Measurements from ENCODE around the gene VOPP1. TPM values are rescaled to one million over a fixed set of nuclear protein-coding genes. Genes with fewer than 3 reads are reported as not detected.

The VOPP1 gene
- total RNA-seq, 4 donors from 2014 or later: 23.7 to 42.1 (median 37.5) TPM

DNA sequence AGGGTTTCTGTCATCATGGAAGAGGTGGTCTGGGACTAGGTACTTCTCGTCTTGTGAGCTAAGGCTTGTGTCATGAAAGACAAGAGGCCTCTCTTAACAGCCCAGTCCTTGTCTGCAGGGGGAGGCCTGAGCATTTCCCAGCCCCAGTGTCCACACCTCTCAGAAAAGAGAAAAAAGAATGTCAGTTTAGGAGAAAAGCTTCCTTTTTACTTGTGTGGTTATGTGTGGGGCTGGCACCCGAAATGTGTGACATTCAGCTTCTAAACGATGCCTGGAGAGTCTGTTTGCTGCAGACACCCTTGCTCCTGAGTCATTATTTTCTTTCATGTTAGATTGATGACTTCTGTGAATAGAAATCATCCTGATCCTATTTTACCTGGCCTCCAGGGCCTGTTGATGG lies 139.8 kb downstream of the VOPP1 start:
- TF ChIP-seq, protein P1, sequence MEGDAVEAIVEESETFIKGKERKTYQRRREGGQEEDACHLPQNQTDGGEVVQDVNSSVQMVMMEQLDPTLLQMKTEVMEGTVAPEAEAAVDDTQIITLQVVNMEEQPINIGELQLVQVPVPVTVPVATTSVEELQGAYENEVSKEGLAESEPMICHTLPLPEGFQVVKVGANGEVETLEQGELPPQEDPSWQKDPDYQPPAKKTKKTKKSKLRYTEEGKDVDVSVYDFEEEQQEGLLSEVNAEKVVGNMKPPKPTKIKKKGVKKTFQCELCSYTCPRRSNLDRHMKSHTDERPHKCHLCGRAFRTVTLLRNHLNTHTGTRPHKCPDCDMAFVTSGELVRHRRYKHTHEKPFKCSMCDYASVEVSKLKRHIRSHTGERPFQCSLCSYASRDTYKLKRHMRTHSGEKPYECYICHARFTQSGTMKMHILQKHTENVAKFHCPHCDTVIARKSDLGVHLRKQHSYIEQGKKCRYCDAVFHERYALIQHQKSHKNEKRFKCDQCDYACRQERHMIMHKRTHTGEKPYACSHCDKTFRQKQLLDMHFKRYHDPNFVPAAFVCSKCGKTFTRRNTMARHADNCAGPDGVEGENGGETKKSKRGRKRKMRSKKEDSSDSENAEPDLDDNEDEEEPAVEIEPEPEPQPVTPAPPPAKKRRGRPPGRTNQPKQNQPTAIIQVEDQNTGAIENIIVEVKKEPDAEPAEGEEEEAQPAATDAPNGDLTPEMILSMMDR (IDR thresholded peaks at IDR 0.05): no peak
- TF ChIP-seq POLR2A (IDR thresholded peaks at IDR 0.05; ENCODE audit: low read depth) (no peak), EP300 (IDR thresholded peaks at IDR 0.05) (no peak), POLR2AphosphoS5 (IDR thresholded peaks at IDR 0.05) (no peak)
- intact Hi-C loops (cut with DNase I): no loop called here
- Histone ChIP-seq H3K4me1 (no peaks in the 10 kb centered on the region), H3K27ac (replicated peaks in 1 of 4) (no peak overlapping the region), H3K36me3 (peaks cover 4 to 37% (median 12%) of the 10 kb centered on the region in 4 donors), H3K4me3 (no peak overlapping the region), H3K27me3 (no peaks in the 10 kb centered on the region), H3K9me3 (no peaks in the 10 kb centered on the region)
- 74% methylated on average over 3 of the region's 3 CpGs for WGBS
- no peak for DNase-seq (ENCODE audit: extremely low spot score)

DNA sequence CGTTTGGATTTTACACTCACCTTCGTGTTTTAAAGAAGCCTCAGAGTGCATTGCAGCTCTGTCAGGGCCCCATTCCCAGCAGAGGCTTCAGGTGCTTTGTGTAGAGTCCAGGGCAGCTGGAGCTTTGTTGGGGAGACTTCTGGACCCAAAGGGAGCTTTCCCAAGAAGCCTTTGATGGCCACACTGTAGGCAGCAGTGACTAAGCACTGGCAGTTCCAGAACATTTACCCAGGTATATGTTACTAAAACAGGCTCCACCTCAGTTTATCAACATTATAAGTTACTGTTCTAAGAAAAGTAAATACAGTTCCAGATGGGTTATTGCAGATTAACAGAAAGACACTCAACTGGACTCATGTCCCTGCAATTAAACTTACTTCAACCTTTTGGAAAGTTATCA lies 140.4 kb downstream of the VOPP1 start:
- Histone ChIP-seq H3K4me3 (no peak overlapping the region), H3K27ac (replicated peaks in 1 of 4) (no peak overlapping the region), H3K9me3 (no peaks in the 10 kb centered on the region), H3K27me3 (no peaks in the 10 kb centered on the region), H3K36me3 (peaks cover 4 to 38% (median 12%) of the 10 kb centered on the region in 4 donors), H3K4me1 (no peaks in the 10 kb centered on the region)
- DNase-seq (ENCODE audit: extremely low spot score): no peak
- WGBS: 40% methylated on average over 2 of the region's 2 CpGs
- intact Hi-C loops (cut with DNase I): no loop called here
- TF ChIP-seq POLR2A (IDR thresholded peaks at IDR 0.05; ENCODE audit: low read depth): no peak
- TF ChIP-seq, protein P1 (IDR thresholded peaks at IDR 0.05): no peak
- no peak for TF ChIP-seq POLR2AphosphoS5 (IDR thresholded peaks at IDR 0.05)
- no peak for TF ChIP-seq EP300 (IDR thresholded peaks at IDR 0.05)

DNA sequence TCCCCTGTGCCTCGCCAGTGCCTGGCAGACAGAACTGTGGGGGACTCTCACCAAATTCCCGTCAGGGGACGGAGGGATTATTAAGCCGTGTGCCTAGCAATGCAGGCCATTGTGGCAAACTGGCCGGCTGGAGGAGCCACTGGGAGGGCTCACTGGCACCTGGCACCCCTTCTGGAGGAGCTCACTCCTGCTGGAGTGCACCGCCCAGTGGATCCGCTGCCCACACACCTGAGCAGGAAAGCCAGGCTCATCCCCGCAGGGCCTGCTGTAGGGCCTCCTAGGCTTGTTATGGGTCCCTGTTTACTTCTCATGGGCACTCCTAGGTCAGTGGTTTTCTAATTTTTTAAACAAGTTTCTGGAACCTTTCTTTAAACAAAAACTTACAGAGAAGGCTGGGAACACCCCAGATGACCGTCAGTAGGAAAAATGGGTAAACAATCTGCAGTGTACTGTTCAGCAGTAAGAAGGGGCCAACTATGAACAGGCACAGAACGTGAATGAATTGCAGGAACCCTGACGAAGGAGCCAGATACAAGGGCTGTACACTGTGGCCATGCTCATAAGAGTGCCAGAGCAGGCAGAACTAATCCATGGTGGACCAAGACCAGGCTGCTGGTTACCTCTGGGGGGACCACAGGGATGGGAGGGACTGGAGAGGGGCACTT lies 142.3 kb downstream of the VOPP1 start:
- Histone ChIP-seq H3K27ac (replicated peaks in 1 of 4) (no peak overlapping the region), H3K36me3 (peaks cover 14 to 57% (median 28%) of the 10 kb centered on the region in 4 donors), H3K27me3 (no peaks in the 10 kb centered on the region), H3K4me1 (no peaks in the 10 kb centered on the region), H3K4me3 (no peak overlapping the region), H3K9me3 (no peaks in the 10 kb centered on the region)
- WGBS: 82% methylated on average over 9 of the region's 11 CpGs
- intact Hi-C loops (cut with DNase I): loop anchor here (10.0 kb wide), 1 partner anchor 165 kb away; no protein-coding TSS in a partner anchor
- TF ChIP-seq POLR2A (IDR thresholded peaks at IDR 0.05; ENCODE audit: low read depth) (no peak), EP300 (IDR thresholded peaks at IDR 0.05) (no peak), POLR2AphosphoS5 (IDR thresholded peaks at IDR 0.05) (no peak)
- TF ChIP-seq, protein P1 (IDR thresholded peaks at IDR 0.05): no peak
- no peak for DNase-seq (ENCODE audit: extremely low spot score)

DNA sequence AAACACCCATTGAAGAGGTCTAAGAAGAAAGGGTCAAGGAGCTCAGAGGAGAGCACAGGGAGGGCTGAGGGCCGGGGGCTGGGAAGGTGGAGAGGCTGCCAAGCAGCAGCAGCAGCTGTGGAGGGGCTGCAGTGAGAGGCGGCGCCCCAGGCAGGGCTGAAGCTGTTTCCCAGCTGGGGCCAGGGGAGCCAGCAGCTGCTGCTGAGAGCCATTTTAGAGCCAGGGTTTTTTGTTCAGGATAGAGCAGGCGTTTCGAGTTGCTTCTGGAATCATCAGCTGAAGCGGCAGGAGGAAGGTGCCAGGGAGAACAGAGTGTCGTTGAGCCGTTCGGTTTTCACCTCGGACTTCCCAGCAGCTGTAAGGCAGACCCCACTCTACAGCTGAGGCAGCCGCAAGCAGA lies 144.5 kb downstream of the VOPP1 start:
- TF ChIP-seq POLR2AphosphoS5 (IDR thresholded peaks at IDR 0.05) (no peak), POLR2A (IDR thresholded peaks at IDR 0.05; ENCODE audit: low read depth) (no peak), EP300 (IDR thresholded peaks at IDR 0.05) (no peak)
- TF ChIP-seq, protein P1 (IDR thresholded peaks at IDR 0.05): no peak
- 76% methylated on average over 11 of the region's 11 CpGs for WGBS
- intact Hi-C loops (cut with DNase I): loop anchor here (10.0 kb wide), 1 partner anchor 167 kb away; no protein-coding TSS in a partner anchor
- Histone ChIP-seq H3K36me3 (peaks cover 14 to 56% (median 28%) of the 10 kb centered on the region in 4 donors), H3K9me3 (no peaks in the 10 kb centered on the region), H3K27ac (replicated peaks in 1 of 4) (no peak overlapping the region), H3K4me3 (no peak overlapping the region), H3K27me3 (no peaks in the 10 kb centered on the region), H3K4me1 (no peaks in the 10 kb centered on the region)
- no peak for DNase-seq (ENCODE audit: extremely low spot score)
